ENCODE results near the gene MYLK. TPM values are rescaled to one million over a fixed set of nuclear protein-coding genes. Genes with fewer than 3 reads are reported as not detected.
"Not testable (repeated sequence)": the region's sequence is repeated elsewhere in the genome, so short reads cannot be mapped to it uniquely, and the experiment has no call there.

The MYLK gene
- total and polyA plus RNA-seq, 8 donors: 35.1 to 916 (median 340) TPM

DNA sequence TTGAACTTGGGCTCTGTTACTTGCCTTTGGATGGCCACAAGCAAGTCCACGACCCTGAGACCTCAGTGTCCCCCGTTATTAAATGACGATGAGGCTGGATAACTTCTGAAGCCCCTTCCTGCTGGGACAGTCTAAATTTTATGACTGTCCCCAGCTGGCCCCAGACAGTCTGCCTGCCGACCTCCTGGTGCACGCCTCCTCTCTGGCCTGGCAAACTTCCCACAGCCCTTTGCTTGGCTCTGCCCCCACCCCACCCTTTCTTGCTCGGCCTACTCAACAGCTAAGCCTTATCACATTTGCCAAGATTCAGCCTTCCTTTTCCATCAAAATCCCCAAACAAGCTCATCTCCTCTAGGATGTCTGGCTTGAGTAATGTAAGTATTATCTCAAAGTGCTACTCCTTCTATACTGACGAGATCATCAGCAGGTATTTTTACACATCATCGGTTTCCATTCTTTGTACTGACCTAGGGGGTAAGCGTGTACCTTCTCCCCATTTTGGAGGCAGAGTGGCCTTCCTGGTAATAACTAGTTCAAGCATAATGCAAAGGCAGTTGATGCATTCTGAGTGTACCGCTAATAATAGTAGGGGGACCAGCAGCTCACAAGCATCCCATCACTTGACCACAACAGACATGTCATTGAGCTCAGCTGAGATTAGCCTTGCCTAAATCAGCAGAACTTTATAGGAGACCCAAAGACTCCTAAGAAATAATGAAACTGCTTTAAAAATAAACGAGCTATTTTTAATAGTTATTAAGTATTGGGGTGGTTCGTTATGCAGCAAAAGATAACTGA is 178.4 kb downstream of the MYLK start:
- Histone ChIP-seq H3K36me3 (no peaks in the 10 kb centered on the region), H3K9me3 (no peaks in the 10 kb centered on the region), H3K27me3 (no peaks in the 10 kb centered on the region), H3K4me1 (peaks cover 0 to 33% (median 15%) of the 10 kb centered on the region in 4 donors), H3K4me3 (no peak overlapping the region), H3K27ac (peak overlapping the region in 1 of 5 donors; percentile 36)
- 63 to 69% (median 68%) methylated on average over 12 of the region's 12 CpGs for WGBS, 5 donors
- no peak for DNase-seq
- no peak for TF ChIP-seq POLR2A (IDR thresholded peaks at IDR 0.05)
- no peak for TF ChIP-seq POLR2AphosphoS5 (IDR thresholded peaks at IDR 0.05)
- TF ChIP-seq EP300 (IDR thresholded peaks at IDR 0.05): no peak
- TF ChIP-seq, protein P1, sequence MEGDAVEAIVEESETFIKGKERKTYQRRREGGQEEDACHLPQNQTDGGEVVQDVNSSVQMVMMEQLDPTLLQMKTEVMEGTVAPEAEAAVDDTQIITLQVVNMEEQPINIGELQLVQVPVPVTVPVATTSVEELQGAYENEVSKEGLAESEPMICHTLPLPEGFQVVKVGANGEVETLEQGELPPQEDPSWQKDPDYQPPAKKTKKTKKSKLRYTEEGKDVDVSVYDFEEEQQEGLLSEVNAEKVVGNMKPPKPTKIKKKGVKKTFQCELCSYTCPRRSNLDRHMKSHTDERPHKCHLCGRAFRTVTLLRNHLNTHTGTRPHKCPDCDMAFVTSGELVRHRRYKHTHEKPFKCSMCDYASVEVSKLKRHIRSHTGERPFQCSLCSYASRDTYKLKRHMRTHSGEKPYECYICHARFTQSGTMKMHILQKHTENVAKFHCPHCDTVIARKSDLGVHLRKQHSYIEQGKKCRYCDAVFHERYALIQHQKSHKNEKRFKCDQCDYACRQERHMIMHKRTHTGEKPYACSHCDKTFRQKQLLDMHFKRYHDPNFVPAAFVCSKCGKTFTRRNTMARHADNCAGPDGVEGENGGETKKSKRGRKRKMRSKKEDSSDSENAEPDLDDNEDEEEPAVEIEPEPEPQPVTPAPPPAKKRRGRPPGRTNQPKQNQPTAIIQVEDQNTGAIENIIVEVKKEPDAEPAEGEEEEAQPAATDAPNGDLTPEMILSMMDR (IDR thresholded peaks at IDR 0.05): no peak
- intact Hi-C loops (cut with DNase I; ENCODE audit: low total_unique reads): no loop called here

DNA sequence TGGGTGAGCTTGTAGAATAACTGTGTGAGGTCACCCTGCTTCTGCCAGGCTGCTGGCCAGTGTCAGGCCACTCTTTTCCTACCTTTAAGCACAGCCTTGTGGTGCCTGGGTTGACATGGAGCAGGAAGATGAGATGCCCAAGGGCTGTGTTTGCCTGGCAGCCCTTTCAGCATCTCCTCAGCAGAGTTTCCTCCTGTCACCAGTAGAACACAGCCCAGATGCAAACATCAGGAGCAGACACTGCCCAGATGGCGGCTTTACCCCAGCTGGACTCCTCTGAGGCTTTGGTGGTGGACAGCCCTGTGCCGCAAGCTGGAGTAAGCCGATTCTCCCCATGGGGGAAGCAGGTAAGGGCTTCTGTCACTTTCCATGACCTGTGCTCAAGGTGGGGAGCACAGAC is 180.5 kb downstream of the MYLK start:
- Histone ChIP-seq H3K4me1 (peaks cover 0 to 33% (median 15%) of the 10 kb centered on the region in 4 donors), H3K27ac (peak overlapping the region in 3 of 5 donors; percentile 1 to 91 (median 25))
- H3K9me3 ChIP-seq; H3K4me3 ChIP-seq; H3K27me3 ChIP-seq; intact Hi-C loops (cut with DNase I; ENCODE audit: low total_unique reads); H3K36me3 ChIP-seq; DNase-seq: not testable (repeated sequence)
- peak; percentile 29 for TF ChIP-seq EP300 (IDR thresholded peaks at IDR 0.05)
- TF ChIP-seq POLR2AphosphoS5 (IDR thresholded peaks at IDR 0.05): peak; percentile 31 to 52 (median 46)
- WGBS, 5 donors: 93 to 94% (median 94%) methylated on average over 3 of the region's 3 CpGs; no CpG with 5 or more reads in 2 of the 5 donors

DNA sequence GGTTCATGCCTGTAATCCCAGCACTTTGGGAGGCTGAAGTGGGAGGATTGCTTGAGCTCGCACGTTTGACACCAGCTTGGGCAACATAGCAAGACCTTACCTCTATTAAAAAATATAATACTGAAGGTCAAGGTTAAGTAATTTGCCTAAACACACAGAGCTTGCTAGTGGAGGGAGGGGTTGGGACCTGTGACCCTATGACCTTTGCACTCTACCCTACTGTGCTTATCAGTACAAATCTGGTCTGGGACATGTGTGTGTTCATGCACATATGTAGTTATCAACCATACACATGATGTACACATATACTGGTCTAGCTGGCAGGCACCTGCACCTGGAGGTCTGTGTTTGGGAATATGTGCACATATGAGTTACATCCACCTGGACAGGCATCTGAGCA is 181.4 kb downstream of the MYLK start:
- H3K27ac ChIP-seq: peak overlapping the region in 3 of 5 donors; percentile 1 to 91 (median 62)
- intact Hi-C loops (cut with DNase I; ENCODE audit: low total_unique reads): no loop called here

DNA sequence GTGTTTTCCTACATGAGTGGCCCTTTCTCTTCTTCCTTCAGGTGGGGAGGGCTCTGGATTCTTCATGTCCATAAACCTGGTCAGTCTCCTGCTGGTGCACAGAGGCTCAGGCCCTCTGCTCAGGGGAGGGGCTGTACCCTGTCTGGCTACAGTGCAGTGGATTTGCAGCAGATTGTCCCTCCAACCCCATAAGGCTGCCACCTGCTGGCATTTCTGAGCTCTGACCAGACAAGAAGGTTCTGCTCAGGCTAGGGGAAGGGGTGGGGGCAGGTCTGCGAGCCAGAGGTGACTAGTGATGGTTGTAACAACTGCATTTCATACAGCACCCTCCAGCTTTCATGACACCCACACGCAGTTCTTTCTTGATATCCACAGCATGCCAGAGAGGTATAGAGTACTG is 182.1 kb downstream of the MYLK start:
- intact Hi-C loops (cut with DNase I; ENCODE audit: low total_unique reads); H3K36me3 ChIP-seq; H3K9me3 ChIP-seq; H3K27me3 ChIP-seq: not testable (repeated sequence)
- peak overlapping the region in 4 of 5 donors; percentile 62 to 91 (median 83) for H3K27ac ChIP-seq
- peak in 1 of 3 donors; percentile 21 for TF ChIP-seq POLR2AphosphoS5 (IDR thresholded peaks at IDR 0.05)
- TF ChIP-seq, protein P1 (IDR thresholded peaks at IDR 0.05): peak in 5 of 7 experiments; percentile 39 to 45 (median 41)
- WGBS, 5 donors: 9 to 39% (median 15%) methylated on average over 2 of the region's 2 CpGs
- peak overlapping the region in 3 of 4 donors; percentile 29 to 58 (median 51) for H3K4me3 ChIP-seq
- peaks cover 0 to 38% (median 16%) of the 10 kb centered on the region in 4 donors for H3K4me1 ChIP-seq
- peak; percentile 51 to 83 for DNase-seq

More for the DNA sequence above, 181.4 kb downstream of the MYLK start:
- Histone ChIP-seq H3K27me3 (no peaks in the 10 kb centered on the region), H3K4me3 (no peak overlapping the region), H3K9me3 (no peaks in the 10 kb centered on the region), H3K4me1 (peaks cover 0 to 33% (median 15%) of the 10 kb centered on the region in 4 donors), H3K36me3 (no peaks in the 10 kb centered on the region)
- DNase-seq: no peak
- WGBS, 5 donors: 61 to 81% (median 74%) methylated on average over 2 of the region's 2 CpGs
- no peak for TF ChIP-seq EP300 (IDR thresholded peaks at IDR 0.05)
- TF ChIP-seq, protein P1 (IDR thresholded peaks at IDR 0.05): no peak
- TF ChIP-seq POLR2AphosphoS5 (IDR thresholded peaks at IDR 0.05): no peak
- no peak for TF ChIP-seq POLR2A (IDR thresholded peaks at IDR 0.05)

Data from stomach (tissue), 9 donors.